Liver (tissue), 9 donors: ENCODE data around the gene PRR36. TPM values are rescaled to one million over a fixed set of nuclear protein-coding genes. Genes with fewer than 3 reads are reported as not detected.

Experiments used
- DNase-seq: peaks from one replicate; pipeline ENCODE4 v3.0.0-alpha.2; 2017; ENCODE audit warnings: low spot score
- H3K27ac ChIP-seq, 2 donors: one replicate each; pipeline ENCODE4 v1.7.0; 2013; ENCODE audit warnings: inconsistent platforms in 2 of 2, low read length in 2 of 2, control low read depth in 1 of 2, low read depth in 1 of 2, mild to moderate bottlenecking in 1 of 2
- H3K27me3 ChIP-seq, 4 donors: one replicate each; pipeline versions ENCODE4 v1.6.1 to v1.7.0; 2013; ENCODE audit warnings: low read length in 3 of 4, inconsistent platforms in 1 of 4, mild to moderate bottlenecking in 1 of 4, moderate library complexity in 1 of 4; ENCODE audit not compliant: control insufficient read depth in 4 of 4, insufficient read depth in 4 of 4
- H3K36me3 ChIP-seq, 4 donors: one replicate each; pipeline versions ENCODE4 v1.6.1 to v1.7.0; 2013; ENCODE audit warnings: low read length in 3 of 4, mild to moderate bottlenecking in 3 of 4, low read depth in 1 of 4, moderate library complexity in 1 of 4; ENCODE audit not compliant: control insufficient read depth in 4 of 4, insufficient read depth in 3 of 4
- H3K4me1 ChIP-seq, 4 donors: one replicate each; pipeline versions ENCODE4 v1.6.1 to v1.7.0; 2013; ENCODE audit warnings: low read length in 3 of 4, mild to moderate bottlenecking in 3 of 4, moderate library complexity in 1 of 4; ENCODE audit not compliant: control insufficient read depth in 4 of 4, insufficient read depth in 4 of 4
- H3K4me3 ChIP-seq, 3 donors: one replicate each; pipeline versions ENCODE4 v1.6.1 to v1.7.0; 2013; ENCODE audit warnings: low read length in 3 of 3, control low read depth in 1 of 3, low read depth in 1 of 3, mild to moderate bottlenecking in 1 of 3
- H3K9ac ChIP-seq, 2 donors: one replicate each; pipeline ENCODE4 v1.7.0; 2013; ENCODE audit warnings: low read length in 2 of 2, mild to moderate bottlenecking in 2 of 2, moderate library complexity in 2 of 2, control low read depth in 1 of 2, low read depth in 1 of 2
- H3K9me3 ChIP-seq, 4 donors: one replicate each; pipeline versions ENCODE4 v1.6.1 to v1.7.0; 2013; ENCODE audit warnings: low read length in 3 of 4; ENCODE audit not compliant: control insufficient read depth in 4 of 4
- CTCF ChIP-seq: fragments of 150-350 bp; IDR thresholded peaks from 2 replicates; pipeline ENCODE4 v1.5.1; 2017; ENCODE audit warnings: improper control_type of control experiment, low read depth, low read length; ENCODE audit not compliant: missing input control
- EGR1 ChIP-seq, 2 donors: IDR thresholded peaks; 2 replicates each; pipeline ENCODE4 v1.6.1; 2016 to 2018; ENCODE audit warnings: antibody characterized with exemption in 2 of 2, low read depth in 2 of 2
- FOXA1 ChIP-seq: IDR thresholded peaks from 2 replicates; pipeline ENCODE4 v1.6.1; 2016; ENCODE audit warnings: antibody characterized with exemption
- FOXA2 ChIP-seq: IDR thresholded peaks from 2 replicates; pipeline ENCODE4 v1.6.1; 2016; ENCODE audit warnings: antibody characterized with exemption
- GABPA ChIP-seq, 2 donors: IDR thresholded peaks in 1 of 2; conservative IDR thresholded peaks in 1 of 2; 2 replicates each; pipeline ENCODE4 v1.6.1; 2016; ENCODE audit warnings: antibody characterized with exemption in 2 of 2, mild to moderate bottlenecking in 1 of 2, moderate library complexity in 1 of 2
- HNF4A ChIP-seq, 2 donors: conservative IDR thresholded peaks; 2 replicates each; pipeline ENCODE4 v1.6.1; 2016; ENCODE audit warnings: antibody characterized with exemption in 2 of 2, mild to moderate bottlenecking in 2 of 2
- HNF4G ChIP-seq: IDR thresholded peaks from 2 replicates; pipeline ENCODE4 v1.6.1; 2016; ENCODE audit warnings: antibody characterized with exemption
- JUND ChIP-seq, 2 donors: IDR thresholded peaks; 2 replicates each; pipeline ENCODE4 v1.6.1; 2016; ENCODE audit warnings: antibody characterized with exemption in 2 of 2
- NR2F2 ChIP-seq: IDR thresholded peaks from 2 replicates; pipeline ENCODE4 v1.6.1; 2016; ENCODE audit warnings: antibody characterized with exemption
- RAD21 ChIP-seq, 2 donors: IDR thresholded peaks; 2 replicates each; pipeline ENCODE4 v1.6.1; 2016; ENCODE audit warnings: antibody characterized with exemption in 2 of 2, mild to moderate bottlenecking in 2 of 2
- RXRA ChIP-seq, 2 donors: IDR thresholded peaks; 2 replicates each; pipeline ENCODE4 v1.6.1; 2017 to 2018; ENCODE audit warnings: antibody characterized with exemption in 2 of 2, mild to moderate bottlenecking in 1 of 2
- SP1 ChIP-seq: IDR thresholded peaks from 2 replicates; pipeline ENCODE4 v1.6.1; 2018; ENCODE audit warnings: antibody characterized with exemption, mild to moderate bottlenecking
- TAF1 ChIP-seq: conservative IDR thresholded peaks from 2 replicates; pipeline ENCODE4 v1.6.1; 2016; ENCODE audit warnings: antibody characterized with exemption, mild to moderate bottlenecking
- YY1 ChIP-seq: IDR thresholded peaks from 2 replicates; pipeline ENCODE4 v1.6.1; 2016; ENCODE audit warnings: antibody characterized with exemption, mild to moderate bottlenecking
- WGBS: extraction: QIAGEN DNeasy Blood & Tissue Kit; methylation state at CpG from one replicate; pipeline ENCODE4 v1.1.7; 2013; 5-methylcytosine and 5-hydroxymethylcytosine counted together
- polyA plus RNA-seq, 2 donors: library from polyadenylated mRNA; stranded (reverse) in 1 of 2; unstranded in 1 of 2; fragments of 200-250 nt in 1 of 2; fragments of >200 nt in 1 of 2; fragmentation: Nextera tagmentation in 1 of 2; extraction: Ambion mirVana in 1 of 2; gene quantifications; one replicate each; pipeline versions ENCODE4 v1.2.1 to v1.2.3, GENCODE V29; 2013 to 2015
- total RNA-seq, 2 donors: library from RNA; depleted of rRNA; stranded (reverse); fragments of >200 nt; gene quantifications; one replicate each; pipeline ENCODE4 v1.2.3, GENCODE V29; 2014
- TF ChIP-seq, protein P1 (sequence below): IDR thresholded peaks from 2 replicates; pipeline ENCODE4 v1.6.1; 2016; ENCODE audit warnings: antibody characterized with exemption, mild to moderate bottlenecking
- TF ChIP-seq, protein P2 (sequence below): IDR thresholded peaks from 2 replicates; pipeline ENCODE4 v1.6.1; 2016; ENCODE audit warnings: antibody characterized with exemption
- TF ChIP-seq, protein P3 (sequence below): IDR thresholded peaks from 2 replicates; pipeline ENCODE4 v1.6.1; 2016; ENCODE audit warnings: antibody characterized with exemption
- TF ChIP-seq, protein P4 (sequence below): IDR thresholded peaks from 2 replicates; pipeline ENCODE4 v1.6.1; 2016; ENCODE audit warnings: antibody characterized with exemption
- donor health status: healthy.
- donor health status: healthy.
- donor health status: healthy.
- donor health status: healthy.
- donor health status: healthy.

PRR36 gene
- total and polyA plus RNA-seq, 4 donors, result 0.02 to 0.03 TPM; not detected in 2

DNA sequence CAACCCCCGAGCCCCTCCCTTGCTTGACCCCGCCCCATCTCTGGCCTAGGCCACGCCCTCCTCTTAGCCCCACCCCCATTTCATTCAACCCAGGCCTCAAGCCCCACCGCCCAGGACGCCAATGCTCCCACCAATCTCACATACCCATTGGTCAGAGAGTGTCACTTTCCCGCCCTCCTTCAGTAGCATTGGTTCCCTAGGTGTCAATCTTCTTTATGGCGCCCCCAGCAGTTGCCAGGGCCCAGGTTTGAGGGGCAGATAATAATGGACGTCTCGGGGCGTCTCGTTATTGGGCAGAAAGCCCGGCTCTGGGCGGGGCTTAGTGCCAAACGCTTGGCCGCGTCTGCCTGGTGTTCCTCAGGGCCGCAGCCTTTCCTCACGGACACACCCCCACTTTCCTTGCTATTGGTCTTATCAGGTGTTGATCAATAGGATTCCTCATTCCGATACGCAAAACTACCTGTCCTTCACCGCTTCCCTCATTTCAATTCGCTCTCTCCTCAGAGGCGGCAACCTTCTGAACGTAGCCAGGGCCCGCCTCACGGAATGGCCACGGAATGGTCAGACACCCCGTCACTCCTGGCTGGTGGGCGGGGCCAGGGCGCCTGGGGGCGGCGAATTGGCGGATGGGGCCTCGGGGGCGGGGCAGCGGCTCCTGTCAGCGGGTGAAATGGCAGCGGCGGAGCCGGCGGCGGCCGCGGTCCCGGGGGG lies 44.5 kb downstream of the PRR36 start, which contains the start of gene EVI5L:
Gene EVI5L (plus strand): TSS at position 658 of the 711 bp plus-strand sequence. CDS start 16,325 bp downstream, outside the sequence.
- H3K27ac ChIP-seq, result peak within 1 kb of the TSS in 1 of 2 donors; percentile 27

More for the DNA sequence above, 44.5 kb downstream of the PRR36 start, which contains the start of gene EVI5L:
- Histone ChIP-seq H3K36me3 (no peaks in the 10 kb centered on the region), H3K9ac (no peak within 1 kb of the TSS), H3K9me3 (no peaks in the 10 kb centered on the region), H3K4me1 (peaks cover 3 to 13% (median 11%) of the 10 kb centered on the region in 4 donors), H3K27me3 (no peaks in the 10 kb centered on the region), H3K4me3 (peak within 1 kb of the TSS; percentile 21 to 99 (median 62))
- TF ChIP-seq, protein P1, sequence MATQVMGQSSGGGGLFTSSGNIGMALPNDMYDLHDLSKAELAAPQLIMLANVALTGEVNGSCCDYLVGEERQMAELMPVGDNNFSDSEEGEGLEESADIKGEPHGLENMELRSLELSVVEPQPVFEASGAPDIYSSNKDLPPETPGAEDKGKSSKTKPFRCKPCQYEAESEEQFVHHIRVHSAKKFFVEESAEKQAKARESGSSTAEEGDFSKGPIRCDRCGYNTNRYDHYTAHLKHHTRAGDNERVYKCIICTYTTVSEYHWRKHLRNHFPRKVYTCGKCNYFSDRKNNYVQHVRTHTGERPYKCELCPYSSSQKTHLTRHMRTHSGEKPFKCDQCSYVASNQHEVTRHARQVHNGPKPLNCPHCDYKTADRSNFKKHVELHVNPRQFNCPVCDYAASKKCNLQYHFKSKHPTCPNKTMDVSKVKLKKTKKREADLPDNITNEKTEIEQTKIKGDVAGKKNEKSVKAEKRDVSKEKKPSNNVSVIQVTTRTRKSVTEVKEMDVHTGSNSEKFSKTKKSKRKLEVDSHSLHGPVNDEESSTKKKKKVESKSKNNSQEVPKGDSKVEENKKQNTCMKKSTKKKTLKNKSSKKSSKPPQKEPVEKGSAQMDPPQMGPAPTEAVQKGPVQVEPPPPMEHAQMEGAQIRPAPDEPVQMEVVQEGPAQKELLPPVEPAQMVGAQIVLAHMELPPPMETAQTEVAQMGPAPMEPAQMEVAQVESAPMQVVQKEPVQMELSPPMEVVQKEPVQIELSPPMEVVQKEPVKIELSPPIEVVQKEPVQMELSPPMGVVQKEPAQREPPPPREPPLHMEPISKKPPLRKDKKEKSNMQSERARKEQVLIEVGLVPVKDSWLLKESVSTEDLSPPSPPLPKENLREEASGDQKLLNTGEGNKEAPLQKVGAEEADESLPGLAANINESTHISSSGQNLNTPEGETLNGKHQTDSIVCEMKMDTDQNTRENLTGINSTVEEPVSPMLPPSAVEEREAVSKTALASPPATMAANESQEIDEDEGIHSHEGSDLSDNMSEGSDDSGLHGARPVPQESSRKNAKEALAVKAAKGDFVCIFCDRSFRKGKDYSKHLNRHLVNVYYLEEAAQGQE, result no peak
- TF ChIP-seq EGR1 (IDR thresholded peaks at IDR 0.05; ENCODE audit: low read depth in 2 of 2) (peak in 1 of 2 donors; percentile 29), JUND (IDR thresholded peaks at IDR 0.05) (peak; percentile 43 to 46), TAF1 (no peak), NR2F2 (no peak), RAD21 (IDR thresholded peaks at IDR 0.05) (peak in 1 of 2 donors; percentile 4), FOXA2 (peak; percentile 52), CTCF (no peak), RXRA (IDR thresholded peaks at IDR 0.05) (peak; percentile 38), SP1 (peak; percentile 99), HNF4A (conservative IDR thresholded peaks at IDR 0.05) (peak in 1 of 2 donors; percentile 4), GABPA (IDR thresholded peaks at IDR 0.05 in 1 of 2, conservative IDR thresholded peaks at IDR 0.05 in 1 of 2) (peak in 1 of 2 donors; percentile 72), YY1 (peak; percentile 96), FOXA1 (peak; percentile 13), HNF4G (no peak)
- TF ChIP-seq, protein P2, sequence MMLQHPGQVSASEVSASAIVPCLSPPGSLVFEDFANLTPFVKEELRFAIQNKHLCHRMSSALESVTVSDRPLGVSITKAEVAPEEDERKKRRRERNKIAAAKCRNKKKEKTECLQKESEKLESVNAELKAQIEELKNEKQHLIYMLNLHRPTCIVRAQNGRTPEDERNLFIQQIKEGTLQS, result no peak
- TF ChIP-seq, protein P3, sequence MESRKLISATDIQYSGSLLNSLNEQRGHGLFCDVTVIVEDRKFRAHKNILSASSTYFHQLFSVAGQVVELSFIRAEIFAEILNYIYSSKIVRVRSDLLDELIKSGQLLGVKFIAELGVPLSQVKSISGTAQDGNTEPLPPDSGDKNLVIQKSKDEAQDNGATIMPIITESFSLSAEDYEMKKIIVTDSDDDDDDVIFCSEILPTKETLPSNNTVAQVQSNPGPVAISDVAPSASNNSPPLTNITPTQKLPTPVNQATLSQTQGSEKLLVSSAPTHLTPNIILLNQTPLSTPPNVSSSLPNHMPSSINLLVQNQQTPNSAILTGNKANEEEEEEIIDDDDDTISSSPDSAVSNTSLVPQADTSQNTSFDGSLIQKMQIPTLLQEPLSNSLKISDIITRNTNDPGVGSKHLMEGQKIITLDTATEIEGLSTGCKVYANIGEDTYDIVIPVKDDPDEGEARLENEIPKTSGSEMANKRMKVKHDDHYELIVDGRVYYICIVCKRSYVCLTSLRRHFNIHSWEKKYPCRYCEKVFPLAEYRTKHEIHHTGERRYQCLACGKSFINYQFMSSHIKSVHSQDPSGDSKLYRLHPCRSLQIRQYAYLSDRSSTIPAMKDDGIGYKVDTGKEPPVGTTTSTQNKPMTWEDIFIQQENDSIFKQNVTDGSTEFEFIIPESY, result peak; percentile 84
- TF ChIP-seq, protein P4, sequence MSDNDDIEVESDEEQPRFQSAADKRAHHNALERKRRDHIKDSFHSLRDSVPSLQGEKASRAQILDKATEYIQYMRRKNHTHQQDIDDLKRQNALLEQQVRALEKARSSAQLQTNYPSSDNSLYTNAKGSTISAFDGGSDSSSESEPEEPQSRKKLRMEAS, result no peak
- under 1% methylated on average over 45 of the region's 45 CpGs for WGBS
- peak; percentile 99 for DNase-seq
